Measurements from ENCODE around the gene FTO. TPM values are rescaled to one million over a fixed set of nuclear protein-coding genes. Genes with fewer than 3 reads are reported as not detected.

FTO gene
- total RNA-seq, 1 donor from 2014 or later: 110 TPM

DNA sequence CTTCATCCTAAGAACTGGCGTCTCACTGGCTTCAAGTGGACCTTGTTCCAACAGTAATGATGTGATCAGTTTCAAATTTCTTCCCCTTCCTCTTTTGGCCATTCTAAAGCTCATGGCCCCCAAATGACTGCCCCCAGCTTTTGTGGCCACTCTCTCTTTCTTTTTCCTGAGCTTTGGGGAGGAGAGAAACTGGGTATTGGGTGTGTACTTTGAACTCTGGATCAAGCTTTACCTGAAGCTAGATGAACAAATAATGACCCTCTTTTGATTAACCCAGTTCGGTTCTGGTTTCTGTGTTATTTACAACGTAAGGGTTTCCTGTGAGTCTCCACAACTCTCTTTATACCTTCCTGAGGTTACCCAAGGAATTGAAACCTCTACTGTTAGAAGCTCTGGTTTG, 132.7 kb downstream of the FTO start:
- H3K36me3 Mint-ChIP-seq: peaks cover 17% of the 10 kb centered on the region
- Histone ChIP-seq H3K4me1 (no peaks in the 10 kb centered on the region), H3K9ac (no peak overlapping the region), H3K79me2 (ENCODE audit: low read depth) (no peaks in the 10 kb centered on the region), H3K4me2 (no peak overlapping the region), H3K27me3 (no peaks in the 10 kb centered on the region), H3F3A (ENCODE audit: low read depth) (no peaks in the 10 kb centered on the region), H2AFZ (replicated peaks) (no peak overlapping the region), H4K20me1 (ENCODE audit: low read depth) (no peaks in the 10 kb centered on the region), H3K9me3 (ENCODE audit: low read depth) (peaks cover 6% of the 10 kb centered on the region), H3K4me3 (no peak overlapping the region), H3K36me3 (no peaks in the 10 kb centered on the region), H3K27ac (no peak overlapping the region)
- no peak overlapping the region for H3K4me3 Mint-ChIP-seq
- no peak for DNase-seq (ENCODE audit: low spot score)
- TF ChIP-seq EZH2phosphoT487 (IDR thresholded peaks at IDR 0.05) (no peak), EZH2 (IDR thresholded peaks at IDR 0.05) (no peak)
- TF ChIP-seq, protein P1, sequence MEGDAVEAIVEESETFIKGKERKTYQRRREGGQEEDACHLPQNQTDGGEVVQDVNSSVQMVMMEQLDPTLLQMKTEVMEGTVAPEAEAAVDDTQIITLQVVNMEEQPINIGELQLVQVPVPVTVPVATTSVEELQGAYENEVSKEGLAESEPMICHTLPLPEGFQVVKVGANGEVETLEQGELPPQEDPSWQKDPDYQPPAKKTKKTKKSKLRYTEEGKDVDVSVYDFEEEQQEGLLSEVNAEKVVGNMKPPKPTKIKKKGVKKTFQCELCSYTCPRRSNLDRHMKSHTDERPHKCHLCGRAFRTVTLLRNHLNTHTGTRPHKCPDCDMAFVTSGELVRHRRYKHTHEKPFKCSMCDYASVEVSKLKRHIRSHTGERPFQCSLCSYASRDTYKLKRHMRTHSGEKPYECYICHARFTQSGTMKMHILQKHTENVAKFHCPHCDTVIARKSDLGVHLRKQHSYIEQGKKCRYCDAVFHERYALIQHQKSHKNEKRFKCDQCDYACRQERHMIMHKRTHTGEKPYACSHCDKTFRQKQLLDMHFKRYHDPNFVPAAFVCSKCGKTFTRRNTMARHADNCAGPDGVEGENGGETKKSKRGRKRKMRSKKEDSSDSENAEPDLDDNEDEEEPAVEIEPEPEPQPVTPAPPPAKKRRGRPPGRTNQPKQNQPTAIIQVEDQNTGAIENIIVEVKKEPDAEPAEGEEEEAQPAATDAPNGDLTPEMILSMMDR (IDR thresholded peaks at IDR 0.05): no peak
- no peaks in the 10 kb centered on the region for H3K4me1 Mint-ChIP-seq
- peaks cover 2% of the 10 kb centered on the region for H3K9me3 Mint-ChIP-seq
- H3K27me3 Mint-ChIP-seq (ENCODE audit: insufficient read depth, low read depth): no peaks in the 10 kb centered on the region
- H3K27ac Mint-ChIP-seq: no peak overlapping the region

DNA sequence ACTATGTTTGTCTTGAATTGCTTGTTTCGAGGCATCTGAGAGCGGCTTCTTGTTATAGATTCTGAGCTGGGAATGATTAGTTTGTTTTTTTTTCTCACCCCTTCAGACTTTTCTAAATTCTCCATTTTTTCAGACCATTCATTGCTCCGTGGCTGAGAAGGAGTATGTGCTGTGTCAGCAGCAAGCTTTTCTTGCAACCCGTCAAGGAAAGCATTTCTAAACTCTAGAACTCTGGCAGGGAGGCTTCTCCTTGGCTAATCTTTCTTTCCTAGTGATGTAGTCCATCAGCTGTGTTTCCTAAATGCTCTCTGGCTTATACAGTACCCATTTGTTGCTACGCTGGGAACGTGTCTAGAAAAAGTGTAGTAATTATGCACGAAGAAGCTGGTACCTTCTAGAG, 133.5 kb downstream of the FTO start:
- no peaks in the 10 kb centered on the region for H4K20me1 ChIP-seq (ENCODE audit: low read depth)
- no peaks in the 10 kb centered on the region for H3K36me3 ChIP-seq
- no peaks in the 10 kb centered on the region for H3K79me2 ChIP-seq (ENCODE audit: low read depth)
- H3K9ac ChIP-seq: no peak overlapping the region
- H3F3A ChIP-seq (ENCODE audit: low read depth): no peaks in the 10 kb centered on the region
- no peak overlapping the region for H2AFZ ChIP-seq (replicated peaks)
- H3K9me3 ChIP-seq (ENCODE audit: low read depth): peaks cover 6% of the 10 kb centered on the region
- no peak overlapping the region for H3K4me2 ChIP-seq
- Mint-ChIP-seq H3K27me3 (ENCODE audit: insufficient read depth, low read depth) (no peaks in the 10 kb centered on the region), H3K4me3 (no peak overlapping the region), H3K9me3 (peaks cover 2% of the 10 kb centered on the region), H3K4me1 (no peaks in the 10 kb centered on the region), H3K36me3 (peaks cover 15% of the 10 kb centered on the region), H3K27ac (no peak overlapping the region)
- H3K27me3 ChIP-seq: no peaks in the 10 kb centered on the region
- no peak for TF ChIP-seq EZH2phosphoT487 (IDR thresholded peaks at IDR 0.05)
- no peak for TF ChIP-seq EZH2 (IDR thresholded peaks at IDR 0.05)
- TF ChIP-seq, protein P1 (IDR thresholded peaks at IDR 0.05): no peak
- H3K27ac ChIP-seq: no peak overlapping the region
- no peaks in the 10 kb centered on the region for H3K4me1 ChIP-seq
- no peak for DNase-seq (ENCODE audit: low spot score)
- H3K4me3 ChIP-seq: no peak overlapping the region

DNA sequence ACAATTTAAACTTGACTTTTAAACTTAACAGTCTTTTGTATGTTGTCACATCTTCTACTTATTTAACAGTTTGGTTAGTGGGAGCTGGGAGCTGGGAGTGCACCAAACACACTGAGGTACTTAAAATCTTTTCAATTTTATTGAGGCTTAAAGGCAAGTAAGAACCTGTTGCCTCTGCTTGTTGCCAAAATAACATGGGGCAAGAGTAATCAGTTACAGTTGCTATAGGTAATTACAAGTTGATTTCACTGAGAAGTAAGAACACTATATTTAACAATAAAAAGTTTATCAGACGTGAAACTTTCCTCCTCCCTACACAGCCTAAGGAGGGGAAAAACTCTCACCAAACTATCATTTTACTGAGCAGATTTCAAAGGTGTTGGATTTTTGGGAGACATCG, 135.2 kb downstream of the FTO start:
- H3K27me3 ChIP-seq: no peaks in the 10 kb centered on the region
- peaks cover 8% of the 10 kb centered on the region for H3K36me3 Mint-ChIP-seq
- no peak overlapping the region for H3K27ac Mint-ChIP-seq
- H3K79me2 ChIP-seq (ENCODE audit: low read depth): no peaks in the 10 kb centered on the region
- H3K36me3 ChIP-seq: no peaks in the 10 kb centered on the region
- no peaks in the 10 kb centered on the region for H3F3A ChIP-seq (ENCODE audit: low read depth)
- H3K4me1 ChIP-seq: no peaks in the 10 kb centered on the region
- no peak for TF ChIP-seq EZH2phosphoT487 (IDR thresholded peaks at IDR 0.05)
- no peak for TF ChIP-seq EZH2 (IDR thresholded peaks at IDR 0.05)
- TF ChIP-seq, protein P1 (IDR thresholded peaks at IDR 0.05): no peak
- no peak overlapping the region for H2AFZ ChIP-seq (replicated peaks)
- no peak overlapping the region for H3K4me3 ChIP-seq
- H3K27me3 Mint-ChIP-seq (ENCODE audit: insufficient read depth, low read depth): no peaks in the 10 kb centered on the region
- H3K4me1 Mint-ChIP-seq: no peaks in the 10 kb centered on the region
- H3K9me3 Mint-ChIP-seq: peaks cover 2% of the 10 kb centered on the region
- no peaks in the 10 kb centered on the region for H3K9me3 ChIP-seq (ENCODE audit: low read depth)
- H3K9ac ChIP-seq: no peak overlapping the region
- no peaks in the 10 kb centered on the region for H4K20me1 ChIP-seq (ENCODE audit: low read depth)
- DNase-seq (ENCODE audit: low spot score): no peak
- H3K27ac ChIP-seq: no peak overlapping the region
- no peak overlapping the region for H3K4me3 Mint-ChIP-seq
- no peak overlapping the region for H3K4me2 ChIP-seq
